DMS 273 (cell line): Measurements from ENCODE around the gene CAST.
A peak's percentile ranks its signal among the peaks of the same experiment; 100 is the strongest.

Source experiments
- DNase-seq: peaks from one replicate; lab custom pipeline; 2025; ENCODE audit not compliant: unreplicated experiment; lab: John Stamatoyannopoulos, UW

Gene CAST

GRCh38 chr5:96671441-96671840 lies 9.3 kb downstream of the CAST start:
- peak; percentile 74 for DNase-seq

GRCh38 chr5:96673127-96673526 lies 11.0 kb downstream of the CAST start:
- no peak for DNase-seq

GRCh38 chr5:96675882-96676281 lies 13.7 kb downstream of the CAST start:
- no peak for DNase-seq

- no peak for DNase-seq
Observed at GRCh38 chr5:96677496-96677895, 15.3 kb downstream of the CAST start.

GRCh38 chr5:96679293-96679692 lies 17.1 kb downstream of the CAST start:
- no peak for DNase-seq

- DNase-seq = no peak
Observed at GRCh38 chr5:96680759-96681470, 18.7 kb downstream of the CAST start.

- DNase-seq = no peak
Observed at GRCh38 chr5:96683392-96683791, 21.2 kb downstream of the CAST start.

GRCh38 chr5:96683810-96684209 lies 21.6 kb downstream of the CAST start:
- no peak for DNase-seq

- DNase-seq = no peak
Observed at GRCh38 chr5:96687080-96687479, 24.9 kb downstream of the CAST start.

GRCh38 chr5:96687812-96688453 lies 25.8 kb downstream of the CAST start:
- peak; percentile 69 for DNase-seq

GRCh38 chr5:96690861-96691260 lies 28.7 kb downstream of the CAST start:
- no peak for DNase-seq

- DNase-seq = no peak
Observed at GRCh38 chr5:96691503-96692303, 29.5 kb downstream of the CAST start.

GRCh38 chr5:96692441-96692840 lies 30.3 kb downstream of the CAST start:
- no peak for DNase-seq

GRCh38 chr5:96699186-96699820 lies 37.1 kb downstream of the CAST start:
- no peak for DNase-seq

- peak; percentile 94 for DNase-seq
Observed at GRCh38 chr5:96702503-96703383, 40.6 kb downstream of the CAST start.

GRCh38 chr5:96703384-96703920 lies 41.3 kb downstream of the CAST start:
- no peak for DNase-seq

GRCh38 chr5:96703995-96704394 lies 41.8 kb downstream of the CAST start:
- no peak for DNase-seq

- DNase-seq = no peak
Observed at GRCh38 chr5:96706433-96707111, 44.4 kb downstream of the CAST start.

GRCh38 chr5:96708600-96708999 lies 46.4 kb downstream of the CAST start:
- DNase-seq = no peak
